ENCODE data around the gene MAN2C1.
"Not testable (repeated sequence)": the region's sequence is repeated elsewhere in the genome, so short reads cannot be mapped to it uniquely, and the experiment has no call there.

MAN2C1 gene

GRCh38 chr15:75367913-75368688, at the start of gene MAN2C1:
MAN2C1 (minus strand) TSS chr15:75368607; CDS start chr15:75368583, 24 bp downstream.
- H3K4me3 ChIP-seq (ENCODE audit: low read depth, low read length): peak within 1 kb of the TSS; percentile 82
- TF ChIP-seq CTCF (IDR thresholded peaks at IDR 0.05; ENCODE audit: low read depth, low read length): peak; percentile 50; the same call in 1 of the 2 replicates

GRCh38 chr15:75416584-75416983, 48.2 kb upstream of the MAN2C1 start:
- TF ChIP-seq CTCF (IDR thresholded peaks at IDR 0.05; ENCODE audit: low read depth, low read length): no peak
- H3K4me3 ChIP-seq (ENCODE audit: low read depth, low read length): no peak overlapping the region

GRCh38 chr15:75410196-75410595, 41.8 kb upstream of the MAN2C1 start:
- TF ChIP-seq CTCF (IDR thresholded peaks at IDR 0.05; ENCODE audit: low read depth, low read length): no peak
- H3K4me3 ChIP-seq (ENCODE audit: low read depth, low read length): no peak overlapping the region

GRCh38 chr15:75407083-75407482, 38.7 kb upstream of the MAN2C1 start:
- no peak for TF ChIP-seq CTCF (IDR thresholded peaks at IDR 0.05; ENCODE audit: low read depth, low read length)

GRCh38 chr15:75403892-75404291, 35.5 kb upstream of the MAN2C1 start:
- H3K4me3 ChIP-seq (ENCODE audit: low read depth, low read length): no peak overlapping the region

More at GRCh38 chr15:75407083-75407482, 38.7 kb upstream of the MAN2C1 start:
- no peak overlapping the region for H3K4me3 ChIP-seq (ENCODE audit: low read depth, low read length)

GRCh38 chr15:75397494-75397893, 29.1 kb upstream of the MAN2C1 start:
- no peak overlapping the region for H3K4me3 ChIP-seq (ENCODE audit: low read depth, low read length)
- TF ChIP-seq CTCF (IDR thresholded peaks at IDR 0.05; ENCODE audit: low read depth, low read length): no peak

More at GRCh38 chr15:75403892-75404291, 35.5 kb upstream of the MAN2C1 start:
- no peak for TF ChIP-seq CTCF (IDR thresholded peaks at IDR 0.05; ENCODE audit: low read depth, low read length)

GRCh38 chr15:75389791-75390382, 21.5 kb upstream of the MAN2C1 start:
- no peak for TF ChIP-seq CTCF (IDR thresholded peaks at IDR 0.05; ENCODE audit: low read depth, low read length)
- no peak overlapping the region for H3K4me3 ChIP-seq (ENCODE audit: low read depth, low read length)

- not testable (repeated sequence) for H3K4me3 ChIP-seq (ENCODE audit: low read depth, low read length)
Observed at GRCh38 chr15:75383986-75384385, 15.6 kb upstream of the MAN2C1 start.

Measured in WI38 (cell line).